ENCODE measurements around the gene GNAO1. TPM values are rescaled to one million over a fixed set of nuclear protein-coding genes. Genes with fewer than 3 reads are reported as not detected.

The GNAO1 gene
- total and polyA plus RNA-seq, 7 donors = 0.69 to 67.0 (median 28.8) TPM

DNA sequence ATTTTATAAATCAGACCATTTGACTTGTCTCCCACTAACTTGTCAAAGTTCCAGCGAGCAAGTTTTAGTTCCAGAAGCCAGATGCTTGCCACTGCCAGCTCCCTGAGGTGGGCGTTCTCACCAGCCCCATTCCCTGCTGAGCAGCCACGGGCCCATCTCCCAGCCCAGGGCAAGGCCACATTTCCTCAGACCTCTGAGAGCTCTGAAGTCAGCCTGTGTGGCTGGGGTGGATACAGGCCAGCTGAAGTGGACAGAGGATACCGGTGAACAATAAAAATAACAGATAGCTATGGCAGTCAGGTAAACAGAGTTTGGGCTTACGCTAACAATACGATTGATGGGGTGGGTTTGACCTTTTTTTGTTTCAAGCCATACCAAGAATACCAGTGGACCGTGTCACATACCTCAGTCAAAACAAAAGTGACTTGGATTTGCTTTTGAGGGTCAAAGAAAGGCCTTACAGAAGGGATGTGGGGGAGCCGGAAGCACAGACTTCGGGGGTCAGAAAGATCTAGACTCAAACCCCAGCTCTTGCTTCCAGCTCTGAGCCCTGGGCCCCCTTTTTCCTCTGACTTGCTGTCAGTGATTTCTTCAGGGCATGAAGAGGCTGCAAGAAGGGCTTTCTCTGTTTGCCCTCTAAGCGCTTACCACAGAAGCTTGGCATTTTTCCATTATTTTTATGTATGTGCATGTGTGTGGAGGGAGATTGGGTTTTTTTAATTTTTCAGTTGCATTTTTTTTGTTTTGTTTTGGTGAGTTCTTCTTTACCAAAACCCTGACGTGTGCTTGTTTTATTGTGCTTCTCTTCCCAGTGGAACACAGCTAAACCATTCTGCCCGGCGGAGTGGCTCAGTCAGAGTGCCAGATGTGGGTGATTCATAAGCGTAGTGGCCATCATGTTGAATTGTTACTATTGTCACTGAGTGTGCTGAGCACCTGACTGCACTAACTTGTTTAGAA lies 109.9 kb downstream of the GNAO1 start:
- Histone ChIP-seq H3K4me3 (no peak overlapping the region), H3K36me3 (peaks cover 0 to 5% (median 2%) of the 10 kb centered on the region in 4 donors), H3K27me3 (no peaks in the 10 kb centered on the region), H3K27ac (peak overlapping the region in 2 of 4 donors; percentile 49 to 53), H3K9me3 (no peaks in the 10 kb centered on the region), H3K4me1 (peaks cover 0 to 54% (median 33%) of the 10 kb centered on the region in 4 donors)
- TF ChIP-seq POLR2AphosphoS5 (IDR thresholded peaks at IDR 0.05) (no peak), EP300 (IDR thresholded peaks at IDR 0.05) (no peak), POLR2A (IDR thresholded peaks at IDR 0.05) (no peak)
- TF ChIP-seq, protein P1, sequence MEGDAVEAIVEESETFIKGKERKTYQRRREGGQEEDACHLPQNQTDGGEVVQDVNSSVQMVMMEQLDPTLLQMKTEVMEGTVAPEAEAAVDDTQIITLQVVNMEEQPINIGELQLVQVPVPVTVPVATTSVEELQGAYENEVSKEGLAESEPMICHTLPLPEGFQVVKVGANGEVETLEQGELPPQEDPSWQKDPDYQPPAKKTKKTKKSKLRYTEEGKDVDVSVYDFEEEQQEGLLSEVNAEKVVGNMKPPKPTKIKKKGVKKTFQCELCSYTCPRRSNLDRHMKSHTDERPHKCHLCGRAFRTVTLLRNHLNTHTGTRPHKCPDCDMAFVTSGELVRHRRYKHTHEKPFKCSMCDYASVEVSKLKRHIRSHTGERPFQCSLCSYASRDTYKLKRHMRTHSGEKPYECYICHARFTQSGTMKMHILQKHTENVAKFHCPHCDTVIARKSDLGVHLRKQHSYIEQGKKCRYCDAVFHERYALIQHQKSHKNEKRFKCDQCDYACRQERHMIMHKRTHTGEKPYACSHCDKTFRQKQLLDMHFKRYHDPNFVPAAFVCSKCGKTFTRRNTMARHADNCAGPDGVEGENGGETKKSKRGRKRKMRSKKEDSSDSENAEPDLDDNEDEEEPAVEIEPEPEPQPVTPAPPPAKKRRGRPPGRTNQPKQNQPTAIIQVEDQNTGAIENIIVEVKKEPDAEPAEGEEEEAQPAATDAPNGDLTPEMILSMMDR (IDR thresholded peaks at IDR 0.05) = no peak
- 71 to 76% methylated on average over 14 of the region's 14 CpGs for WGBS, 2 donors
- no peak for DNase-seq
- intact Hi-C loops (cut with DNase I) = no loop called here

DNA sequence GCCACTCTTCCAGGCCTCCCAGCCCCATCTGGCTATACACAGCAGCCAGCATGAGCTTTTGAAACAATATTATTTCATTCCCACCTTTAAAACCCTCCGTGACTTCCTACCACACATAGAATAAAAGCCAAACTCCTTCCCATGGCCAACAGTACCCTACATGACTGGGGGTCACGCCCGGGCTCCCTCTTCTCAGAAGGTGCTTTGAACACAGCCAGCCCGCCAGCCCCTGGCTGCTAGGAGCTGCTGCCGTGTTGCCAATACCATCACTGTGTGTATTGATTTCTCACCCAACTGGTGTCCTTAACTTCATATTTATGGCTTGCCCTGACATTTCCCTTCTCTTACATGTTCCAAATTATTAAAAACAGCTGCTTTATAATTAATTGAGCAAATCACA lies 111.2 kb downstream of the GNAO1 start:
- no peak for TF ChIP-seq EP300 (IDR thresholded peaks at IDR 0.05)
- TF ChIP-seq POLR2A (IDR thresholded peaks at IDR 0.05) = no peak
- TF ChIP-seq, protein P1 (IDR thresholded peaks at IDR 0.05) = no peak
- TF ChIP-seq POLR2AphosphoS5 (IDR thresholded peaks at IDR 0.05) = no peak
- no peaks in the 10 kb centered on the region for H3K9me3 ChIP-seq
- intact Hi-C loops (cut with DNase I) = no loop called here
- no peak overlapping the region for H3K27ac ChIP-seq
- H3K4me3 ChIP-seq = no peak overlapping the region
- WGBS, 2 donors = 86 to 89% methylated on average over 5 of the region's 5 CpGs
- H3K27me3 ChIP-seq = no peaks in the 10 kb centered on the region
- H3K4me1 ChIP-seq = peaks cover 0 to 47% (median 25%) of the 10 kb centered on the region in 4 donors
- peaks cover 0 to 5% (median 2%) of the 10 kb centered on the region in 4 donors for H3K36me3 ChIP-seq
- no peak for DNase-seq

DNA sequence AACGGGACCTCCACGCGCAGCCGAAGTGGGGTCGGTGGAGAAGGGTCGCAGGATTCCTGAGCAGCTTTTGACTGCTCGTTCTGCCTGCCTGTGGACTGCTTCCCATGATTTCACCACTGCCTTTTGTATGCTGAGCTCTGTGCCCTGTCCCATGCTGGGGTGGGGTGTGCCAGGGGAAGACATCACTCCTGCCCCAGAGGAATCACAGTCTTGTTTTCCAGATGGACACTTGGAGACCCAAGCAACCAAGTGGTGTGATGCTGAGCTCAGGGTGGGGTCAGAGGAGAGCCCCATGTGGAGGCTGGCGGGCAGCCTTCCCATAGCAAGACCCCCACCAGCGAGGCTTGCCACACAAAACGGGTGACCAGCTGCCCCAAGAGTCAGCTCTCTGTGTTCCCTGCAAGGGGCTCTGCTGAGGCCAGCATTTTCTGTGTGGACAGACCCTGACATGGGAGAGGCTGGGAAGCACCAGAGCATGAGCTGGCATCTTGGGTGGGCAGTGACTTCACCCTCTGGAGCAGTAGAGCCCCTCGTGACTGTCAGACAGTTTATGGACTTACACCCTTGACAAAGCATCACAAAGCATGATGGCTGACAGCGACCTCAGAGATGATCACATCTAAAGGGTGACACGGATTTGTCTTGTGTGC lies 111.9 kb downstream of the GNAO1 start:
- H3K4me1 ChIP-seq = peaks cover 0 to 44% (median 25%) of the 10 kb centered on the region in 4 donors
- no peak overlapping the region for H3K4me3 ChIP-seq
- intact Hi-C loops (cut with DNase I) = no loop called here
- 86 to 90% methylated on average over 13 of the region's 13 CpGs for WGBS, 2 donors
- no peaks in the 10 kb centered on the region for H3K9me3 ChIP-seq
- peaks cover 0 to 5% (median 2%) of the 10 kb centered on the region in 4 donors for H3K36me3 ChIP-seq
- H3K27ac ChIP-seq = no peak overlapping the region
- TF ChIP-seq EP300 (IDR thresholded peaks at IDR 0.05) = no peak
- TF ChIP-seq POLR2A (IDR thresholded peaks at IDR 0.05) = no peak
- no peak for TF ChIP-seq POLR2AphosphoS5 (IDR thresholded peaks at IDR 0.05)
- TF ChIP-seq, protein P1 (IDR thresholded peaks at IDR 0.05) = no peak
- H3K27me3 ChIP-seq = no peaks in the 10 kb centered on the region
- DNase-seq = no peak

DNA sequence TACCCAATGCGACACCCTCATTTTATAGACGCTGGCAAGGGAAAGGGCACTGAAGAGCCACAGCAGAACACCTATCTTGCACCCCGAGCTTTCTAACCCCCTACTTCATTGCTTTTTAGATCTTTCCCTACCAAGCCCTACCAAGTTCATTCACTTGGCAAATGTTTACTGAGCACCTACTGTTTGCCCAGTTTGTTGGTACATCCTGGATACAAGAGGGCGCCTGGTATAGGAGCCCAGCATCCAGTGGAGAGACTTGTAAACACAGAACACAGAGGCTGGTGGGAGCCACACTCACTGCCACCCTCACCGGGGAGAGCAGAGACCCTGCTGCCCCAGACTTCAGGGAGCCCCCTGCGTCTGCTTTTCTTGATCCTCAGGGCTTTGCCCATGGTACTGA lies 112.6 kb downstream of the GNAO1 start:
- H3K27ac ChIP-seq = no peak overlapping the region
- H3K9me3 ChIP-seq = no peaks in the 10 kb centered on the region
- TF ChIP-seq EP300 (IDR thresholded peaks at IDR 0.05) (no peak), POLR2AphosphoS5 (IDR thresholded peaks at IDR 0.05) (no peak), POLR2A (IDR thresholded peaks at IDR 0.05) (no peak)
- TF ChIP-seq, protein P1 (IDR thresholded peaks at IDR 0.05) = no peak
- no peak overlapping the region for H3K4me3 ChIP-seq
- 73 to 86% methylated on average over 6 of the region's 6 CpGs for WGBS, 2 donors
- intact Hi-C loops (cut with DNase I) = no loop called here
- H3K36me3 ChIP-seq = peaks cover 0 to 5% (median 2%) of the 10 kb centered on the region in 4 donors
- peaks cover 0 to 41% (median 23%) of the 10 kb centered on the region in 4 donors for H3K4me1 ChIP-seq
- no peak for DNase-seq
- H3K27me3 ChIP-seq = no peaks in the 10 kb centered on the region
